Gastroesophageal sphincter (tissue), 4 donors: ENCODE results near the gene IQSEC1. TPM values are rescaled to one million over a fixed set of nuclear protein-coding genes. Genes with fewer than 3 reads are reported as not detected.
A peak's percentile ranks its signal among the peaks of the same experiment; 100 is the strongest.

ENCODE experiments used
- ATAC-seq: fragments of 150-250 bp; one replicate; pipeline ENCODE4 v1.9.1; 2016; ENCODE audit warnings: mild to moderate bottlenecking, moderate library complexity
- H3K27ac ChIP-seq, 4 donors: fragments of 200-600 bp; sonication (generic) in 3 of 4; 1 replicate in 3 of 4; 2 replicates in 1 of 4; pipeline ENCODE4 v1.5.1; 2016 to 2019
- H3K27me3 ChIP-seq: fragments of 200-600 bp; sonication (generic); one replicate; pipeline ENCODE4 v1.5.1; 2019
- H3K36me3 ChIP-seq, 2 donors: fragments of 200-600 bp; sonication (generic); one replicate each; pipeline ENCODE4 v1.5.1; 2019; ENCODE audit warnings: control low read depth in 1 of 2
- H3K4me1 ChIP-seq, 3 donors: fragments of 200-600 bp; sonication (generic); 1 replicate in 2 of 3; 2 replicates in 1 of 3; pipeline ENCODE4 v1.5.1; 2016 to 2019; ENCODE audit warnings: control low read depth in 2 of 3
- H3K4me3 ChIP-seq, 2 donors: fragments of 200-600 bp; sonication (generic); one replicate each; pipeline ENCODE4 v1.5.1; 2019; ENCODE audit warnings: mild to moderate bottlenecking in 1 of 2, moderate library complexity in 1 of 2
- H3K9me3 ChIP-seq, 3 donors: fragments of 200-600 bp; sonication (generic); one replicate each; pipeline ENCODE4 v1.5.1; 2017 to 2019; ENCODE audit warnings: control low read depth in 2 of 3
- EP300 ChIP-seq: sonication (generic); formaldehyde crosslinking; IDR thresholded peaks from one replicate; pipeline ENCODE4 v1.6.1; 2017; ENCODE audit warnings: antibody characterized with exemption, mild to moderate bottlenecking
- POLR2A ChIP-seq, 2 donors: fragments of 450-650 bp; IDR thresholded peaks; one replicate each; pipeline ENCODE4 v1.6.1; 2017; ENCODE audit warnings: antibody characterized with exemption in 2 of 2, mild to moderate bottlenecking in 2 of 2, moderate library complexity in 1 of 2
- POLR2AphosphoS5 ChIP-seq: sonication (generic); formaldehyde crosslinking; IDR thresholded peaks from one replicate; pipeline ENCODE4 v1.6.1; 2017; ENCODE audit warnings: antibody characterized with exemption
- WGBS, 2 donors: methylation state at CpG; one replicate each; pipeline ENCODE4 v1.1.5; 2018; ENCODE audit warnings: low coverage in 1 of 2; 5-methylcytosine and 5-hydroxymethylcytosine counted together
- total RNA-seq, 4 donors: library from RNA; depleted of rRNA; stranded (reverse); fragments of >200 nt; gene quantifications; one replicate each; pipeline ENCODE4 v1.1.0, GENCODE V29; 2016
- TF ChIP-seq, protein P1 (sequence below), 4 experiments: fragments of 200-600 bp in 2 of 4; fragments of 450-650 bp in 2 of 4; sonication (generic) in 1 of 4; IDR thresholded peaks; one replicate each; pipeline ENCODE4 v1.5.1; 2017 to 2019; ENCODE audit warnings: antibody characterized with exemption in 4 of 4, mild to moderate bottlenecking in 2 of 4, moderate library complexity in 2 of 4

IQSEC1 gene
- total RNA-seq, 4 donors from 2014 or later = 49.5 to 104 (median 61.7) TPM

DNA sequence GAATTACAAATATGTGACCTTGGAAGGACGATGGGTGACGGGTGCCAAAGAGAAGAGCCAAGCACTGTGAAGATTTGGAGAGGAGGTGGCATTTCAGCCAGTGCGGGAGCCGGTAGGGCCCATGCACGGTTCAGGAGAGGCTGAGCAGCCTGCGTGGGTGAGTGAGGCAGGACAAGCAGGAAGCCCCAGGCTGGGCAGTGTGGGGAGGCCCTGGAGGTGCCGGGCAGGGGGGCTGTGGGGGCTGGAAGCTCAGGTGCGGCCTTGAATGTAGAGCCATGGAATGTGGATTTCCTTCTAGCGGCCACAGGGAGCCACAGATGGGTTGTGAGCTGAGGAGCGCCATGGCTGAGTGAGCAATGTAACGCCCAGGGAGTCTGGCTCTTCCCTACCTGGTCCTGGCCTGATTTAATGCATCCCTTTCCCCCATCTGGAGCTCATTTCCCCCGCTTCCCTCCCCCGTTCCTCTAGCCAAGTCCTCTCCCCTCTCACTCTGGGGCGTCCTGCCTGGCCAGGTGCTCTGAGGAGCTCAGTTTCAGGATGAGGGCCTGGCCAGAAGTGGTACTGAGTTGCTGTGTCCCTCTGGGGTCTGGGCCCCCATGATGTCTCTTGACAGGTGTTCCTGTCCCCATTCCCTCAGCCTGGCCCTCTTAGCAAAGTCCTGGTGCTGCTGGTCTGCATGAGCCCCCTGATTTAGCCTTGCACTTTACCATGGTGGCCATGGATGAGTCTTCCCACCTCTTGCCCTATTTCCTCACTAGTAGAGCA is 41.8 kb upstream of the IQSEC1 start:
- TF ChIP-seq, protein P1, sequence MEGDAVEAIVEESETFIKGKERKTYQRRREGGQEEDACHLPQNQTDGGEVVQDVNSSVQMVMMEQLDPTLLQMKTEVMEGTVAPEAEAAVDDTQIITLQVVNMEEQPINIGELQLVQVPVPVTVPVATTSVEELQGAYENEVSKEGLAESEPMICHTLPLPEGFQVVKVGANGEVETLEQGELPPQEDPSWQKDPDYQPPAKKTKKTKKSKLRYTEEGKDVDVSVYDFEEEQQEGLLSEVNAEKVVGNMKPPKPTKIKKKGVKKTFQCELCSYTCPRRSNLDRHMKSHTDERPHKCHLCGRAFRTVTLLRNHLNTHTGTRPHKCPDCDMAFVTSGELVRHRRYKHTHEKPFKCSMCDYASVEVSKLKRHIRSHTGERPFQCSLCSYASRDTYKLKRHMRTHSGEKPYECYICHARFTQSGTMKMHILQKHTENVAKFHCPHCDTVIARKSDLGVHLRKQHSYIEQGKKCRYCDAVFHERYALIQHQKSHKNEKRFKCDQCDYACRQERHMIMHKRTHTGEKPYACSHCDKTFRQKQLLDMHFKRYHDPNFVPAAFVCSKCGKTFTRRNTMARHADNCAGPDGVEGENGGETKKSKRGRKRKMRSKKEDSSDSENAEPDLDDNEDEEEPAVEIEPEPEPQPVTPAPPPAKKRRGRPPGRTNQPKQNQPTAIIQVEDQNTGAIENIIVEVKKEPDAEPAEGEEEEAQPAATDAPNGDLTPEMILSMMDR (IDR thresholded peaks at IDR 0.05) = no peak
- no peak for TF ChIP-seq POLR2A (IDR thresholded peaks at IDR 0.05)
- no peak for TF ChIP-seq EP300
- TF ChIP-seq POLR2AphosphoS5 = no peak
- Histone ChIP-seq H3K4me1 (no peaks in the 10 kb centered on the region), H3K9me3 (no peaks in the 10 kb centered on the region), H3K36me3 (no peaks in the 10 kb centered on the region), H3K27me3 (peaks cover 55% of the 10 kb centered on the region), H3K4me3 (no peak overlapping the region), H3K27ac (no peak overlapping the region)
- whole genome bisulfite sequencing, 2 donors = 67 to 70% methylated on average over 8 of the region's 14 CpGs
- no peak for ATAC-seq

DNA sequence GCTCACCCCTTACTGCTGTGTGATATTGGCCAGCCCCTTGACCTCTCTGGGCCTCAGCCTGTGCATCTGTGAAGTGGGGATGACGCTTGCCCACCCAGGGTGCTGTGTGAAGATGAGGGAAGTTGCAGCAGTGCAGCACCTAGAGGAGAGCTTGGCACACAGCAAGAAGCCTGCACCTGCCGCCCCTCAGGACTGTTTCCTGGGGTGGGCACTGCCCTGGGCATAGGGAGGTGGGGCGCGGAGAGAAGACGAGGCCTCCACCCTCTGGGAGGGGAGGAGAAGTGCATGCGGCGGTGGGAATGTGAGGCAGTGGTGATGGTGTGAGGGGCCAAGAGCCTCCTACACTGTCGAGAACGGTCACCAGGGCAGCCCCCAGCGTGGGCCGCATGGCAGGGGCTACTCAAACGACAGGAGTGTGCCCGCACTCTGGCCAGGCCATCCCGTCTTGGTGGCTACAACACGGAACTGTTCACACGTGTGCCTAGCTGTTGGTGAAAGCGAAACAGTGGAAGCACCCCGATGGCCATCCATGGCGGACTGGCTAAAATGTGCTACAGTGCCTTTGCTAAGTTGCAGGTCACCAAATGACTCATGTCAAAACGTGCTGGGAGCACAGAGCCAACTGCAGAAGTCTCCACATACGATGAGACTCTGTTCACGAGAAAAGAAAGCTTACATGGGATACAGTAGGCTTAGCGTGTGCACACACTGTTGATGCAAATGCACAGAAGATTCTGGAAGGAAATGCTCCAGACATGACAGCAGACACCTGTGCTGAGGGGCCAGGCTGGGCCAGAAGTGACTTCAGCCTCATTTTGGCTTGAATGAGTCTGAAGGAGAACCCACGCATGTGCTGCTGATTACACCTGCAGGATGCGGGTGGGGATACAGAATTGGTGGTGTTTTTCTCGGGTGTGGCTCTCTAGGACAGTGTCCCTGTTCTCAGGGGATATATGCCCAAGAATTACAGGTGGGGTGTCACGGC is 40.4 kb upstream of the IQSEC1 start:
- no peak for ATAC-seq
- no peaks in the 10 kb centered on the region for H3K9me3 ChIP-seq
- 54 to 66% methylated on average over 9 to 11 of the region's 27 CpGs for WGBS, 2 donors
- H3K27me3 ChIP-seq = peaks cover 56% of the 10 kb centered on the region
- no peaks in the 10 kb centered on the region for H3K4me1 ChIP-seq
- no peak overlapping the region for H3K27ac ChIP-seq
- no peak overlapping the region for H3K4me3 ChIP-seq
- H3K36me3 ChIP-seq = no peaks in the 10 kb centered on the region
- TF ChIP-seq POLR2AphosphoS5 (no peak), EP300 (no peak), POLR2A (IDR thresholded peaks at IDR 0.05) (no peak)

DNA sequence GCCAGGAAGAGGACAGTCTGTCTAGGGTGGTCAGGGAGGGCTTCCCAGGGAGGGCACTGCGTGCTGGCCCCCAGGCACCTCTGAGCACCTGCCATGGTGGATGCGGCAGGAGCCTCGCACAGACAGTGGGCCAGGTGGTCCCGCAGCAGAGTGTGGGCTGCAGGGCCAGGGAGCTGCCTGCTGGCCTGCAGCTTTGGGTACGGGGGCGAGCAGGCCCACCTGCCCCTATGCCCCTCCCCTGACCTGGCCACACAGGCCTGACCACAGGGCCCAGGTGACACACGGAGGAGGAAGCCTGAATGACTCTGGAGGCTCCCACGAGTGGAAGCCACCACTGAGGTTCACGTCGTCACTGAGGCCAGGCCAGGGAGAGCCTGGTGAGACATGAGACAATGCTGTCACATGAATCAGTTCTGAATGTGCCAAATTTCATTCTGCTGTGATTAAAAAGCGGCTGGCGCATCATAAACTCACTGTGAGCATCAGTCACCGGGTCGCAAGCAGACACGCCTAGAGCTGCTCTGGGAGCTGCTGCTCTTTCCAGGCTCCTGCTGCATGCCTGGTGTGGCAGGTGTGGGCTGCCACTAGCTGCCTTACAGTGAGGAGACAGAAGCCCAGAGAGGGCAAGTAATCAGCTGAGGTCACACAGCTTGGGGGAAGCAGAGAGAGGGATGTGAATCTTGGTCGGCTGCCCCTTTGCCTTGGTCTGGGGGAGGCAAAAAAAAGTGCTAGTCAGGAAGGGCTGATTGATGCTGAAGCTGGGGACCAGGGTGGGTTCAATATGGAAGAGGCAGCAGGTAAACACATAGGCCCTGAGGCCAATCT is 39.5 kb upstream of the IQSEC1 start:
- H3K27ac ChIP-seq = no peak overlapping the region

DNA sequence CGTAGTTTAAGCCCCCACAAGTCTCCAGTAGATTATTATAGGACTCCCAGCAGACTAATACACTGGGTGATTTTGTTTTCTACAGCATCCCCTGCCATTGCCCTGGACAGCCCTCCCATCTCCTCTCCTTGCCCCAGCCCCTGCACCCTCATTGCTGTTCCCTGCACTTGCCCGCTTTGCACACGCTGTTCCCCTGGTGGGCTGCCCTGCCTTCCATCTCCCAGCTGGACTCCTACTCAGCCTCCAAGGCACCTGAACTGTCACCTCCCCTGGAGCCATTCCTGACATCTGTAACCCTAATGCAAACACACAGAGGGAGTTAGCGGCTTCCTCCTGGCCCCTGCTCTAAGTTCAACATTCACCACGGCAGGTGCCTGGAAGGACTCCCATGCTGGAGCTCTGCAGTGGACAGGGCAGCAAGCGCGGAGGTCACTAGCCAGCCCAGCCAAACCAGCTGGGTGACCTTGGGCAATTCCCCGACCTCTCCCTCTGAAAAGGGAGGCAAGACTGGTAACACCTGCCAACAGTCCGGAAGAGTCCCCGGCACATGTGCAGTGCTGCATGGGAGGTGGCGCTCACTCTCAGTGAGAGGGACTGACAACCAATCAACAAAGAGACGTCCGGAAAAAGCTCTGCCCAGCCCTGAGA is 38.8 kb upstream of the IQSEC1 start:
- no peaks in the 10 kb centered on the region for H3K36me3 ChIP-seq
- H3K4me3 ChIP-seq = no peak overlapping the region
- 66 to 69% methylated on average over 5 to 12 of the region's 13 CpGs for WGBS, 2 donors
- TF ChIP-seq POLR2A (IDR thresholded peaks at IDR 0.05) (no peak), EP300 (no peak), POLR2AphosphoS5 (no peak)
- TF ChIP-seq, protein P1 (IDR thresholded peaks at IDR 0.05) = no peak
- H3K27ac ChIP-seq = no peak overlapping the region
- H3K9me3 ChIP-seq = no peaks in the 10 kb centered on the region
- H3K27me3 ChIP-seq = peaks cover 56% of the 10 kb centered on the region
- peak; percentile 17 for ATAC-seq
- no peaks in the 10 kb centered on the region for H3K4me1 ChIP-seq

More for the DNA sequence above, 39.5 kb upstream of the IQSEC1 start:
- Histone ChIP-seq H3K36me3 (no peaks in the 10 kb centered on the region), H3K9me3 (no peaks in the 10 kb centered on the region), H3K4me1 (no peaks in the 10 kb centered on the region), H3K27me3 (peaks cover 56% of the 10 kb centered on the region), H3K4me3 (no peak overlapping the region)
- peak; percentile 26 for ATAC-seq
- WGBS, 2 donors = 70 to 75% methylated on average over 2 to 3 of the region's 16 CpGs
- TF ChIP-seq POLR2A (IDR thresholded peaks at IDR 0.05) (no peak), POLR2AphosphoS5 (no peak), EP300 (no peak)
- TF ChIP-seq, protein P1 (IDR thresholded peaks at IDR 0.05) = no peak
